HepG2 (cell line): ENCODE data around the gene ARFIP2. TPM values are rescaled to one million over a fixed set of nuclear protein-coding genes. Genes with fewer than 3 reads are reported as not detected.

ENCODE experiments used
- ATAC-seq: fragments of 200-7000 bp; cut with Tn5 transposase; 3 replicates; pipeline ENCODE4 v1.9.1; 2020; ENCODE audit warnings: mild to moderate bottlenecking, moderate library complexity
- BruUV-seq: library from RNA; stranded (reverse); fragments of 400-500 nt; replicated peaks from 2 replicates; lab custom pipeline; 2021; lab: Mats Ljungman, UMichigan
- CTCF ChIA-PET: fragments of 300-600 bp; formaldehyde crosslinking; extraction: SDS; loops from one replicate; lab custom pipeline; 2021; ENCODE audit warnings: low total read pairs, inconsistent platforms, low intra/inter-chr PET ratio; lab: Yijun Ruan, JAX
- POLR2A ChIA-PET: fragments of 350-600 bp; sonication (Branson Sonifier 250); formaldehyde crosslinking; loops from one replicate; lab custom pipeline; 2020; ENCODE audit warnings: antibody characterized with exemption, inconsistent platforms; lab: Yijun Ruan, JAX
- DNase-seq: peaks from one replicate; pipeline ENCODE4 v3.0.0-alpha.2; 2015; ENCODE audit warnings: low spot score
- FAIRE-seq: peaks from 3 replicates; lab custom pipeline; 2011; peaks lifted over from hg19 to GRCh38; lab: Jason Lieb, UNC
- H2AFZ ChIP-seq: one replicate; pipeline ENCODE4 v1.6.1; 2011; ENCODE audit warnings: low read length, inconsistent platforms
- H3K27ac ChIP-seq: fragments of 300-600 bp; 3 replicates; pipeline ENCODE4 v1.8.0; 2011; ENCODE audit warnings: mixed run types, mild to moderate bottlenecking, mixed read lengths, low read length, inconsistent platforms; ENCODE audit not compliant: insufficient read depth; ENCODE audit errors: extremely low read length
- H3K27me3 ChIP-seq, 2 experiments: fragments of 200-600 bp in 1 of 2; 2 replicates in 1 of 2; 3 replicates in 1 of 2; pipeline versions ENCODE4 v1.6.0 to v1.8.0; 2011; ENCODE audit warnings: low read length in 2 of 2, mild to moderate bottlenecking in 2 of 2, moderate library complexity in 2 of 2, inconsistent platforms in 1 of 2; ENCODE audit not compliant: insufficient read depth in 2 of 2, control insufficient read depth in 1 of 2
- H3K36me3 ChIP-seq, 2 experiments: fragments of 200-600 bp in 1 of 2; replicated peaks in 1 of 2; 2 replicates in 1 of 2; 3 replicates in 1 of 2; pipeline versions ENCODE4 v1.5.1 to v1.8.0; 2011; ENCODE audit warnings: low read length in 2 of 2, inconsistent platforms in 1 of 2; ENCODE audit not compliant: insufficient read depth in 2 of 2, control insufficient read depth in 1 of 2
- H3K4me1 ChIP-seq: 2 replicates; pipeline ENCODE4 v1.5.1; 2012; ENCODE audit warnings: low read length, inconsistent platforms; ENCODE audit not compliant: insufficient read depth
- H3K4me2 ChIP-seq: 2 replicates; pipeline ENCODE4 v1.6.0; 2011; ENCODE audit warnings: low read depth, low read length, inconsistent platforms
- H3K4me3 ChIP-seq, 3 experiments: fragments of 200-600 bp in 1 of 3; sonication (generic), shearing (Covaris generic) in 1 of 3; replicated peaks in 1 of 3; 2 replicates each; pipeline ENCODE4 v1.5.1; 2011 to 2016; ENCODE audit warnings: low read length in 3 of 3, inconsistent platforms in 2 of 3, low read depth in 2 of 3, mild to moderate bottlenecking in 2 of 3, control low read depth in 1 of 3, mixed read lengths in 1 of 3; ENCODE audit not compliant: insufficient read depth in 1 of 3
- H3K79me2 ChIP-seq: one replicate; pipeline ENCODE4 v1.6.1; 2011; ENCODE audit warnings: low read length, inconsistent platforms; ENCODE audit not compliant: insufficient read depth
- H3K9ac ChIP-seq: 2 replicates; pipeline ENCODE4 v1.6.0; 2011; ENCODE audit warnings: mild to moderate bottlenecking, low read depth, low read length, inconsistent platforms; ENCODE audit not compliant: insufficient read depth
- H3K9me3 ChIP-seq: 2 replicates; pipeline ENCODE4 v1.5.1; 2012; ENCODE audit warnings: mild to moderate bottlenecking, low read length
- H4K20me1 ChIP-seq: 2 replicates; pipeline ENCODE4 v1.6.0; 2011; ENCODE audit warnings: inconsistent platforms, mild to moderate bottlenecking, low read length, moderate library complexity; ENCODE audit not compliant: insufficient read depth
- ZHX2 ChIP-seq, 2 experiments: sonication (generic) in 1 of 2; formaldehyde crosslinking in 1 of 2; IDR thresholded peaks; 2 replicates each; pipeline versions ENCODE4 v1.6.1 to v1.9.0; 2014 to 2022; ENCODE audit warnings: antibody characterized with exemption in 1 of 2, borderline replicate concordance in 1 of 2, inconsistent platforms in 1 of 2, low read depth in 1 of 2, missing genetic modification reagents in 1 of 2
- ZNF430 ChIP-seq: sonication (generic); formaldehyde crosslinking; IDR thresholded peaks from 2 replicates; pipeline ENCODE4 v1.9.0; 2021; ENCODE audit warnings: mild to moderate bottlenecking, missing genetic modification reagents
- ZUFSP ChIP-seq: sonication (generic); formaldehyde crosslinking; IDR thresholded peaks from 2 replicates; pipeline ENCODE4 v1.9.0; 2021; ENCODE audit warnings: missing genetic modification reagents, mild to moderate bottlenecking, borderline replicate concordance
- WGBS: methylation state at CpG from one replicate; pipeline ENCODE4 v1.1.6; 2017; ENCODE audit warnings: low lambda C conversion rate; 5-methylcytosine and 5-hydroxymethylcytosine counted together
- in situ Hi-C: cut with HindIII; loops from 2 replicates; pipeline ENCODE4 v1.10.0; 2017; ENCODE audit warnings: low pct_unique_long_range_greater_than_20kb; ENCODE audit not compliant: extremely low pct_ligation_motif_present
- intact Hi-C: fragments of 100-400 bp; cut with micrococcal nuclease; formaldehyde crosslinking; loops from one replicate; pipeline ENCODE4 v1.10.0; 2022; ENCODE audit not compliant: unreplicated experiment
- polyA plus RNA-seq, 8 experiments: library from polyadenylated mRNA; depleted of rRNA in 3 of 8; stranded (reverse) in 7 of 8; unstranded in 1 of 8; fragments of >200 nt; fragmentation: Illumina TruSeq in 4 of 8; extraction: Trizol in 4 of 8; gene quantifications; 2 replicates each; pipeline versions ENCODE4 v1.2.1 to v1.2.3, GENCODE V29; 2011 to 2016; ENCODE audit warnings: low read depth in 4 of 8, missing spikeins in 1 of 8, mixed read lengths in 1 of 8; ENCODE audit not compliant: insufficient read depth in 1 of 8
- total RNA-seq, 5 experiments: library from RNA; depleted of rRNA; stranded (reverse); fragments of >200 nt; fragmentation: Illumina TruSeq; extraction: Trizol; gene quantifications; 2 replicates each; pipeline ENCODE4 v1.2.3, GENCODE V29; 2016; ENCODE audit warnings: low read depth in 1 of 5
- TF ChIP-seq, protein P1 (sequence below): sonication (generic); formaldehyde crosslinking; IDR thresholded peaks from 2 replicates; pipeline ENCODE4 v1.4.0; 2020; ENCODE audit warnings: mild to moderate bottlenecking, missing genetic modification reagents

The ARFIP2 gene
- total and polyA plus RNA-seq, 2 of the 13 experiments (the other 11 are each of a cell fraction or from before 2014, with no cell fraction given) = 56.6 to 60.2 TPM

DNA sequence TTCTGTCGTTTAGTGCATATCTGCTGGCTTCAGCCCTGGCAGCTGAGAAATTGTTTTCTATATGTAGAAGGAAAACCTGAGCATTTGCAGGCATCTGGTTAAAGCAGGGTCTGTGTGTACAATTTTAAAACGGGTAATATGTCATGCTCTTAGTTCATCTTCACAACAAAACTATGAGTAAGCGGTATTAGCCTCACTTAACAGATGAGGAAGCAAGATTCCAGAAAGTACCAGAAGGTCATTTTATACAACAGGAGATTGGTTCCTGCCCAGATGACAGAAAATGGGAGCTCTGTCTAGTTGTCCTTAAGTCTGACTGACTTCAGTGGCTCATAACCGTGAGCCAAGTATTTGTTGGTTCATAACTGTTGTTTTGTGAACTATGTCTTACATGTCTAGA lies 1.3 kb upstream of the ARFIP2 start:
- no peak for DNase-seq
- ChIA-PET CTCF (no interaction called here), POLR2A (interaction anchor here (0.9 to 2.1 kb wide), 4 partner anchors 10 to 122 kb away, joined by 3 to 9 read pairs (median 6); partner anchors contain the start of gene TRIM3)
- peak overlapping the region; percentile 95 for H3K27ac ChIP-seq
- peak overlapping the region; percentile 75 to 92 (median 86) for H3K4me3 ChIP-seq
- peaks cover 39% of the 10 kb centered on the region for H3K79me2 ChIP-seq
- no peaks in the 10 kb centered on the region; a peak in 1 of 5 replicates for H3K27me3 ChIP-seq
- in situ Hi-C loops = loop anchor here (10.0 kb wide), 1 partner anchor 122 kb away; the partner anchor contains the start of genes ILK and RRP8
- intact Hi-C loops = loop anchor here (5.0 to 10.0 kb wide), 4 partner anchors 95 to 248 kb away; partner anchors contain the start of genes CNGA4, FHIP1B, MRPL17 and TAF10
- BruUV-seq = no TSS peak
- H4K20me1 ChIP-seq = no peaks in the 10 kb centered on the region; the same call in 1 of the 2 replicates
- WGBS = 75% methylated on average over 4 of the region's 4 CpGs
- peaks cover 66% of the 10 kb centered on the region for H3K4me1 ChIP-seq
- peak overlapping the region; percentile 99 for H3K4me2 ChIP-seq
- H3K9me3 ChIP-seq = no peaks in the 10 kb centered on the region
- TF ChIP-seq ZUFSP (no peak), ZHX2 (IDR thresholded peaks at IDR 0.05; ENCODE audit: low read depth) (no peak), ZHX2 (CRISPR knock-in tag; IDR thresholded peaks at IDR 0.05; ENCODE audit: borderline replicate concordance) (no peak), ZNF430 (CRISPR knock-in tag) (0 out of 2 replicates have a peak, but pooled peaks have one; percentile 1)
- TF ChIP-seq, protein P1, sequence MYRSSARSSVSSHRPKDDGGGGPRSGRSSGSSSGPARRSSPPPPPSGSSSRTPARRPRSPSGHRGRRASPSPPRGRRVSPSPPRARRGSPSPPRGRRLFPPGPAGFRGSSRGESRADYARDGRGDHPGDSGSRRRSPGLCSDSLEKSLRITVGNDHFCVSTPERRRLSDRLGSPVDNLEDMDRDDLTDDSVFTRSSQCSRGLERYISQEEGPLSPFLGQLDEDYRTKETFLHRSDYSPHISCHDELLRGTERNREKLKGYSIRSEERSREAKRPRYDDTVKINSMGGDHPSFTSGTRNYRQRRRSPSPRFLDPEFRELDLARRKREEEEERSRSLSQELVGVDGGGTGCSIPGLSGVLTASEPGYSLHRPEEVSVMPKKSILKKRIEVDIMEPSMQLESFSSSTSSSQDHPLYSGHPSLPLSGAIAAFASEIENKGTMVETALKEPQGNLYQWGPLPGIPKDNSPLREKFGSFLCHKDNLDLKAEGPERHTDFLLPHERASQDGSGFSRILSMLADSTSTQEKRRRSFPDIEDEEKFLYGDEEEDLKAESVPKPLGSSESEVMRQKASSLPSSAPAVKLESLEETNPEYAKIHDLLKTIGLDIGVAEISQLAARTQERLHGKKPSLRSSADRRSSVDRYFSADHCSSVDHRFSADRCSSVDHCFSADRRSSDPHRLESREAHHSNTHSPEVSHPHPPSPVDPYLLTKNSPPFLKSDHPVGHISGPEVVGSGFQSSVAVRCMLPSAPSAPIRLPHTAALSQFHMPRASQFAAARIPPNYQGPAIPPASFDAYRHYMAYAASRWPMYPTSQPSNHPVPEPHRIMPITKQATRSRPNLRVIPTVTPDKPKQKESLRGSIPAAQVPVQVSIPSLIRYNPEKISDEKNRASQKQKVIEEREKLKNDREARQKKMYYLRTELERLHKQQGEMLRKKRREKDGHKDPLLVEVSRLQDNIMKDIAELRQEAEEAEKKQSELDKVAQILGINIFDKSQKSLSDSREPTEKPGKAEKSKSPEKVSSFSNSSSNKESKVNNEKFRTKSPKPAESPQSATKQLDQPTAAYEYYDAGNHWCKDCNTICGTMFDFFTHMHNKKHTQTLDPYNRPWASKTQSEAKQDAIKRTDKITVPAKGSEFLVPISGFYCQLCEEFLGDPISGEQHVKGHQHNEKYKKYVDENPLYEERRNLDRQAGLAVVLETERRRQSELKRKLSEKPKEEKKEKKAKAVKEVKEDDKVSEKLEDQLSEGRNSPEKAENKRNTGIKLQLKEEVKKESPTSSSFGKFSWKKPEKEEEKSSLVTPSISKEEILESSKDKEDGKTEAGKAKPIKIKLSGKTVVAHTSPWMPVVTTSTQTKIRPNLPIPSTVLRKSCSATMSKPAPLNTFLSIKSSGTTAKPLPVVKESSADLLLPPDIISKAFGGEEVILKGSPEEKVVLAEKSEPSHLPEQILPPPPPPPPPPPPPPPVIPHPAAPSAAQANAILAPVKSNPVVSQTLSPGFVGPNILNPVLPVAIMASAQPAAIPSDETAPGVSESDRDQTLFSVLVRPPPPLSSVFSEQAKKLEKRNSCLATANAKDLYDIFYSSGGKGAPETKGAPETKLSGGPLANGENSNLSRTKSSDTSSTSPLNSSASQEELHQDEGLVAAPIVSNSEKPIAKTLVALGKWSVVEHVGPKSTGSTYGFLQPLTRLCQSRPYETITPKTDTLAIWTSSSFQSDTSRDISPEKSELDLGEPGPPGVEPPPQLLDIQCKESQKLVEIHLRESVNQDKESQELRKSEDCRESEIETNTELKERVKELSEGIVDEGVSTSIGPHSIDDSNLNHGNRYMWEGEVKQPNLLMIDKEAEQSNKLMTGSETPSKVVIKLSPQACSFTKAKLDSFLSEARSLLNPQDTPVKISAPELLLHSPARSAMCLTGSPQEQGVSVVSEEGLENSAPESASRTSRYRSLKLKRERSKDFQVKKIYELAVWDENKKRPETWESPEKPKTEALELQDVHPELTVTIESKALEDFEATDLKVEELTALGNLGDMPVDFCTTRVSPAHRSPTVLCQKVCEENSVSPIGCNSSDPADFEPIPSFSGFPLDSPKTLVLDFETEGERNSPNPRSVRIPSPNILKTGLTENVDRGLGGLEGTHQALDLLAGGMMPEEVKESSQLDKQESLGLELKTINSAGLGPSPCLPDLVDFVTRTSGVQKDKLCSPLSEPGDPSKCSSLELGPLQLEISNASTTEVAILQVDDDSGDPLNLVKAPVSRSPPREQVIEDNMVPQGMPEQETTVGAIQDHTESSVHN (CRISPR knock-in tag) = no peak
- H3K9ac ChIP-seq = peak overlapping the region; percentile 95
- FAIRE-seq = no peak
- no peak overlapping the region for H2AFZ ChIP-seq
- no peak for ATAC-seq
- H3K36me3 ChIP-seq = peaks cover 10 to 44% of the 10 kb centered on the region in 2 experiments
